Measurements from ENCODE around the gene PTPRN2.

The PTPRN2 gene

DNA sequence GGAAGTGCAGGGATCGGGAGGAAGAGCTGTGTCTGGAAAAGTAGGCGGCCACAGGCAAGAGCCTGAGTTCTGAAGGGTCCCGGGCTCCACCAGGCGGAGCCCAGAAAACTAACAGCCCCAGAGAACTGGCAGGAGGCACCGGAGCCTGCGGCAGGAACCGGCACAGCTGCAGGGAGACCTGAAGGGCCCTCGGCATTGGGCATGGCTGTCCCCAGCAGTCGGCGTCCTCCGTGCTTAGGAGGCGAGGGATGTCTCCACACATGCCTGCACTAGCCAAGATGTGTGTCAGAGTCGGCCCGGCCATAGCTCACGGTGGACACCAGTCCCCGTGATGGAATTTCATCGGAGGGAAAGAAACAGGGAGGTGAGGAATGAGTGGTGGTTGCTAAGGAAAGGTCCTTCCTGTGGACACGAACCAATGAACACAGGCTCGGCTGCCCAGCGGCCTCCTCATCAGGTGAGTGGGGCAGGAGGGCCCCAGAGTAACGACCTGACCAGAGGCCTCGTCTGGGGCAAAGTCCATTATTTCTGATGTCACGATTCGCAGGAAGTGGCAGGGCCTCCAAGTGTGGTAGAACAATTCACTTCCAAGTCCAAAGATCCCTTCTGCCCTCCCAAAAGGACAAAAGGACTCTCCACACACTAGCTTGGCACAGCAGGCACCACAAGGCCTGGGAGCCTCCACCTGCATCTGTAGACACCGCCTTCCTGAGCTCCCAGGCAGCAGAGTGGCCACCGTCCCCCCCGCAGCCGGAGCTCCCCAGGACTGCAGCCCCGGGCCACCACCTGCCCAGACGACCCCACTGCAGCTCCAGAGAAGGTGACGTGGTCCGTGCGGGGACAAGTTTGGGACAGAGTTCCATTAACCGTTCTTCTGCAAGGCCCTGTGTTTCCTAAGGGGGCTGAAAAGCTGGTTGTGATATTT is 444.2 kb downstream of the PTPRN2 start:
- no peak overlapping the region for H3K4me3 ChIP-seq (ENCODE audit: low read depth, low read length)
- TF ChIP-seq, protein P1, sequence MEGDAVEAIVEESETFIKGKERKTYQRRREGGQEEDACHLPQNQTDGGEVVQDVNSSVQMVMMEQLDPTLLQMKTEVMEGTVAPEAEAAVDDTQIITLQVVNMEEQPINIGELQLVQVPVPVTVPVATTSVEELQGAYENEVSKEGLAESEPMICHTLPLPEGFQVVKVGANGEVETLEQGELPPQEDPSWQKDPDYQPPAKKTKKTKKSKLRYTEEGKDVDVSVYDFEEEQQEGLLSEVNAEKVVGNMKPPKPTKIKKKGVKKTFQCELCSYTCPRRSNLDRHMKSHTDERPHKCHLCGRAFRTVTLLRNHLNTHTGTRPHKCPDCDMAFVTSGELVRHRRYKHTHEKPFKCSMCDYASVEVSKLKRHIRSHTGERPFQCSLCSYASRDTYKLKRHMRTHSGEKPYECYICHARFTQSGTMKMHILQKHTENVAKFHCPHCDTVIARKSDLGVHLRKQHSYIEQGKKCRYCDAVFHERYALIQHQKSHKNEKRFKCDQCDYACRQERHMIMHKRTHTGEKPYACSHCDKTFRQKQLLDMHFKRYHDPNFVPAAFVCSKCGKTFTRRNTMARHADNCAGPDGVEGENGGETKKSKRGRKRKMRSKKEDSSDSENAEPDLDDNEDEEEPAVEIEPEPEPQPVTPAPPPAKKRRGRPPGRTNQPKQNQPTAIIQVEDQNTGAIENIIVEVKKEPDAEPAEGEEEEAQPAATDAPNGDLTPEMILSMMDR (IDR thresholded peaks at IDR 0.05; ENCODE audit: control insufficient read depth, extremely low read depth, insufficient read depth) = no peak
- no peak for DNase-seq (ENCODE audit: low read depth)

- no peak overlapping the region for H3K4me3 ChIP-seq (ENCODE audit: low read depth, low read length)
- TF ChIP-seq, protein P1 (IDR thresholded peaks at IDR 0.05; ENCODE audit: control insufficient read depth, extremely low read depth, insufficient read depth) = no peak
- DNase-seq (ENCODE audit: low read depth) = no peak
Observed at GRCh38 chr7:158142657-158143056, 445.0 kb downstream of the PTPRN2 start.

GRCh38 chr7:158141806-158142518 is 445.7 kb downstream of the PTPRN2 start:
- H3K4me3 ChIP-seq (ENCODE audit: low read depth, low read length) = no peak overlapping the region
- DNase-seq (ENCODE audit: low read depth) = no peak
- TF ChIP-seq, protein P1 (IDR thresholded peaks at IDR 0.05; ENCODE audit: control insufficient read depth, extremely low read depth, insufficient read depth) = no peak

DNA sequence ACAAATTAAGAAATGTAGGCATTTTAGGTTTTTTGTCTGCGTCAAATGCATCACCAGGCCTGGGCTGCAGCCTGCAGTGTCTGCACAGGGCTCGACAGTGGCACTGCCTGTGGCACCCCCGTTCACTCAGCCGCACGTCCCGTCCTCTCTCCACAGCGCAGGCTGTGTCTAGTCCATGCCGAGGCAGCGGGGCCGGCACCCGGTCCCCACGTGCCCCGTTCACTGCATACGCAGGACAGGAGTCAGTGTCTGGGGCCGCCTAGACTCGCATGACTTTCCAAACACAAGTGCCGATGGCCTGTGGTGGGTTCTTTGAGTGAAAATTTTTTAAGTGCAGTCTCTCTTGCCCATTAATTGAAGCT is 446.4 kb downstream of the PTPRN2 start:
- TF ChIP-seq, protein P1 (IDR thresholded peaks at IDR 0.05; ENCODE audit: control insufficient read depth, extremely low read depth, insufficient read depth) = no peak
- no peak overlapping the region for H3K4me3 ChIP-seq (ENCODE audit: low read depth, low read length)

GRCh38 chr7:158140538-158141220 is 446.9 kb downstream of the PTPRN2 start:
- DNase-seq (ENCODE audit: low read depth) = no peak
- no peak overlapping the region for H3K4me3 ChIP-seq (ENCODE audit: low read depth, low read length)
- TF ChIP-seq, protein P1 (IDR thresholded peaks at IDR 0.05; ENCODE audit: control insufficient read depth, extremely low read depth, insufficient read depth) = no peak

More for the DNA sequence above, 446.4 kb downstream of the PTPRN2 start:
- no peak for DNase-seq (ENCODE audit: low read depth)

DNA sequence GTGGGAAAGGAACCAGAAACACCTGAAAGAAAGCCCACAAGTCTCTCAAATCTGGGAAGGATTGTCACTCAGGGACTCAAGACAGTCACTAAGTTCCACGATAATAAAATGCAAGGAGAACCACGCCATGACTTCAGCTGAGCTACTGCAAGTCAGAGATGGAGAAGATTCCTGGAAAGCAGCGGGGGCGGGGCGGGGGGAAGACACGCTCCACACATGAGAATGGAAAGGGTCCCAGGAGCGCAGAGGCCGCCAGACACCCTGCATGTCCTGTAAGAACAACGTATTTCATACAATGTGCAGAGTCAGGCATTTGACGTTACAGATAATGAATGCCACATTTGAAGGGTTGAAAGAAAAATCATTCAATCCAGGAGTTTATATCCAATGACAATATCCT is 448.1 kb downstream of the PTPRN2 start:
- no peak for DNase-seq (ENCODE audit: low read depth)
- no peak overlapping the region for H3K4me3 ChIP-seq (ENCODE audit: low read depth, low read length)
- TF ChIP-seq, protein P1 (IDR thresholded peaks at IDR 0.05; ENCODE audit: control insufficient read depth, extremely low read depth, insufficient read depth) = no peak

Data from LNCaP clone FGC (cell line).